Measurements from ENCODE around the gene PTPMT1.

DNA sequence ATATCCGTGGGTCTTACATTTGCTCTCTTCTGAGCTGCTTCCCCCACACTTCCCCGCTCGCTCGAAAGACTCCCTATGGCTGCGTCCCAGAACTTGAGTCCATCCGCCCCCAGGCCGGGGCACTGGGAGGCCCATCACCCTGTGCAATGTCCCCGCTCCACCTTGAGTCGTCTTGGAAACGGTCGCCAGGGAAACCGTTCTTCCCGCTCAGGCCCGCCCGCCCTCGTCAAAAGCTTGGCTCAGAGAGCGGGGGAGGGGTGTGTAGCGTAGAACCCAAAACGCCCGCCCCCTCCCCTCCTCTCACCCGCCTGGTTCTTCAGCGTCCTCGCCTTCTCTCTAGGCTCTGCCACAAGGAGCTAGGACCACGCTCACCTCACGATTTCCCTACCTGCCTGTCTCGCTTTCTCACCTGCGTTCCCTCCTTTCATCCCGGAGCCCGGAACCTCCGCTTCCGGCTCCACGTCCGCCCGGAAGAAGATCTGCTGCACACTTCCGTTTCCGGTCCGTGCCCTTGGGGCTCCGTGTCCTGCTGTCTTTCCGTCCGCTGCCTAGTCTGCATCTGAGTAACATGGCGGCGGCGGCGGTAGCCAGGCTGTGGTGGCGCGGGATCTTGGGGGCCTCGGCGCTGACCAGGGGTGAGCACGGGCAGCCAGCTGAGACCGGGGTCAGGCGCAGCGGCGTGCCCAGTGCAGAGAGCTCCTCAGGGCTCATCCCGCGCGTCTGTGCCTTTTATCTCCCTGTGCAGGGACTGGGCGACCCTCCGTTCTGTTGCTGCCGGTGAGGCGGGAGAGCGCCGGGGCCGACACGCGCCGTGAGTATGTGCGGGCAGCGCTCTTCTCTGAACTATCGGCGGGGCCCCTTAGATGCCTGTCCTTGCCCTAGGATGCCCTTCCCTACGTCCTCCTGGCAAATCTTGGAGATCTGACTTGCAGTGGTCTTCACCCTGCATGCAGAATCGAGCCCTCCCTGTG is 13.4 kb downstream of the PTPMT1 start, which contains the start of the genes KBTBD4 and NDUFS3:
- TF ChIP-seq, protein P1, sequence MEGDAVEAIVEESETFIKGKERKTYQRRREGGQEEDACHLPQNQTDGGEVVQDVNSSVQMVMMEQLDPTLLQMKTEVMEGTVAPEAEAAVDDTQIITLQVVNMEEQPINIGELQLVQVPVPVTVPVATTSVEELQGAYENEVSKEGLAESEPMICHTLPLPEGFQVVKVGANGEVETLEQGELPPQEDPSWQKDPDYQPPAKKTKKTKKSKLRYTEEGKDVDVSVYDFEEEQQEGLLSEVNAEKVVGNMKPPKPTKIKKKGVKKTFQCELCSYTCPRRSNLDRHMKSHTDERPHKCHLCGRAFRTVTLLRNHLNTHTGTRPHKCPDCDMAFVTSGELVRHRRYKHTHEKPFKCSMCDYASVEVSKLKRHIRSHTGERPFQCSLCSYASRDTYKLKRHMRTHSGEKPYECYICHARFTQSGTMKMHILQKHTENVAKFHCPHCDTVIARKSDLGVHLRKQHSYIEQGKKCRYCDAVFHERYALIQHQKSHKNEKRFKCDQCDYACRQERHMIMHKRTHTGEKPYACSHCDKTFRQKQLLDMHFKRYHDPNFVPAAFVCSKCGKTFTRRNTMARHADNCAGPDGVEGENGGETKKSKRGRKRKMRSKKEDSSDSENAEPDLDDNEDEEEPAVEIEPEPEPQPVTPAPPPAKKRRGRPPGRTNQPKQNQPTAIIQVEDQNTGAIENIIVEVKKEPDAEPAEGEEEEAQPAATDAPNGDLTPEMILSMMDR (IDR thresholded peaks at IDR 0.05) = no peak
- TF ChIP-seq POLR2A (IDR thresholded peaks at IDR 0.05) = no peak
